PFSK-1 (cell line): ENCODE data around the gene STK31.

Experiments used
- FOXP2 ChIP-seq: optimal IDR thresholded peaks from 2 replicates; pipeline ENCODE3; 2011; ENCODE audit warnings: borderline replicate concordance, control low read depth, inconsistent platforms; ENCODE audit not compliant: insufficient read depth; ENCODE audit errors: extremely low read length, extremely low read depth
- POLR2AphosphoS5 ChIP-seq: IDR thresholded peaks from 2 replicates; pipeline ENCODE4 v1.6.1; 2012; ENCODE audit warnings: low read depth, mild to moderate bottlenecking, control low read depth, low read length, moderate library complexity
- TF ChIP-seq, protein P1 (sequence below), 2 experiments: IDR thresholded peaks; 2 replicates each; pipeline versions ENCODE4 v1.6.1 to v1.8.0; 2011 to 2012; ENCODE audit warnings: low read depth in 2 of 2, low read length in 2 of 2, control low read depth in 1 of 2, inconsistent platforms in 1 of 2, mild to moderate bottlenecking in 1 of 2, moderate library complexity in 1 of 2; ENCODE audit not compliant: insufficient read depth in 1 of 2

DNA sequence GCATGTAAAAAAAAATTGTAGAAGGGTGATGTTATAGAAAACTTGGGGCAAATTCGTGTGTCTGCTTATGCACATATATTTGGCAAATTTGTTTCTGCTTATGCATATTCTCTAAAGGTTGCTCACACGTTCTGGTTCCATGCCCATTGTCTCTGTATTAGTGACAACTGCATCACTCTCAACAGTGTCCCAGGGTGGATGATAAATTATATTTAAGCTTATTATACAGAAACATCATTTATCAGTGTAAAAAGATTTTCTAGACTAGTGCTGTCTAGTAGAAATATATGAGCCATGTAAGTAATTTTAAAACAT is 4.1 kb downstream of the STK31 start:
- TF ChIP-seq POLR2AphosphoS5: no peak
- TF ChIP-seq, protein P1, sequence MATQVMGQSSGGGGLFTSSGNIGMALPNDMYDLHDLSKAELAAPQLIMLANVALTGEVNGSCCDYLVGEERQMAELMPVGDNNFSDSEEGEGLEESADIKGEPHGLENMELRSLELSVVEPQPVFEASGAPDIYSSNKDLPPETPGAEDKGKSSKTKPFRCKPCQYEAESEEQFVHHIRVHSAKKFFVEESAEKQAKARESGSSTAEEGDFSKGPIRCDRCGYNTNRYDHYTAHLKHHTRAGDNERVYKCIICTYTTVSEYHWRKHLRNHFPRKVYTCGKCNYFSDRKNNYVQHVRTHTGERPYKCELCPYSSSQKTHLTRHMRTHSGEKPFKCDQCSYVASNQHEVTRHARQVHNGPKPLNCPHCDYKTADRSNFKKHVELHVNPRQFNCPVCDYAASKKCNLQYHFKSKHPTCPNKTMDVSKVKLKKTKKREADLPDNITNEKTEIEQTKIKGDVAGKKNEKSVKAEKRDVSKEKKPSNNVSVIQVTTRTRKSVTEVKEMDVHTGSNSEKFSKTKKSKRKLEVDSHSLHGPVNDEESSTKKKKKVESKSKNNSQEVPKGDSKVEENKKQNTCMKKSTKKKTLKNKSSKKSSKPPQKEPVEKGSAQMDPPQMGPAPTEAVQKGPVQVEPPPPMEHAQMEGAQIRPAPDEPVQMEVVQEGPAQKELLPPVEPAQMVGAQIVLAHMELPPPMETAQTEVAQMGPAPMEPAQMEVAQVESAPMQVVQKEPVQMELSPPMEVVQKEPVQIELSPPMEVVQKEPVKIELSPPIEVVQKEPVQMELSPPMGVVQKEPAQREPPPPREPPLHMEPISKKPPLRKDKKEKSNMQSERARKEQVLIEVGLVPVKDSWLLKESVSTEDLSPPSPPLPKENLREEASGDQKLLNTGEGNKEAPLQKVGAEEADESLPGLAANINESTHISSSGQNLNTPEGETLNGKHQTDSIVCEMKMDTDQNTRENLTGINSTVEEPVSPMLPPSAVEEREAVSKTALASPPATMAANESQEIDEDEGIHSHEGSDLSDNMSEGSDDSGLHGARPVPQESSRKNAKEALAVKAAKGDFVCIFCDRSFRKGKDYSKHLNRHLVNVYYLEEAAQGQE (IDR thresholded peaks at IDR 0.05; ENCODE audit: insufficient read depth in 1 of 2, low read depth in 2 of 2, low read length in 2 of 2): no peak
- no peak for TF ChIP-seq FOXP2
